K562 (cell line): Measurements from ENCODE around the gene DPM1. TPM values are rescaled to one million over a fixed set of nuclear protein-coding genes. Genes with fewer than 3 reads are reported as not detected.

ENCODE experiments used
- CBFA2T3 ChIP-seq: fragments of 450-650 bp; IDR thresholded peaks from 2 replicates; pipeline ENCODE4 v1.6.1; 2017
- ERF ChIP-seq: fragments of 450-650 bp; formaldehyde crosslinking; IDR thresholded peaks from 2 replicates; pipeline ENCODE4 v1.4.0; 2020; ENCODE audit warnings: mild to moderate bottlenecking, mixed read lengths
- GABPA ChIP-seq: fragments of 200-800 bp; sonication (Bioruptor generic); conservative IDR thresholded peaks from 2 replicates; pipeline ENCODE4 v1.6.1; 2016; ENCODE audit warnings: low read depth, missing genetic modification characterization, missing compliant biosample characterization
- MCM2 ChIP-seq: fragments of 450-650 bp; IDR thresholded peaks from 2 replicates; pipeline ENCODE4 v1.6.1; 2017; ENCODE audit warnings: low read depth, mild to moderate bottlenecking
- NCOR1 ChIP-seq: fragments of 450-650 bp; IDR thresholded peaks from 2 replicates; pipeline ENCODE4 v1.6.1; 2016; ENCODE audit warnings: mild to moderate bottlenecking, moderate library complexity
- NR2F6 ChIP-seq: fragments of 450-650 bp; formaldehyde crosslinking; IDR thresholded peaks from 2 replicates; pipeline ENCODE4 v1.4.0; 2020; ENCODE audit warnings: mild to moderate bottlenecking
- TCFL5 ChIP-seq: fragments of 250-450 bp; sonication (Bioruptor Pico); conservative IDR thresholded peaks from 2 replicates; pipeline ENCODE4 v1.6.1; 2021; ENCODE audit warnings: mild to moderate bottlenecking, moderate library complexity, matching md5 sums
- ZKSCAN8 ChIP-seq: fragments of 200-800 bp; sonication (Bioruptor generic); IDR thresholded peaks from 2 replicates; pipeline ENCODE4 v1.6.1; 2016; ENCODE audit warnings: missing genetic modification characterization, missing compliant biosample characterization
- polyA plus RNA-seq, 8 experiments: library from polyadenylated mRNA; depleted of rRNA in 4 of 8; stranded (reverse) in 5 of 8; unstranded in 3 of 8; fragments of >200 nt; fragmentation: Nextera tagmentation in 2 of 8; fragmentation: Illumina TruSeq in 1 of 8; extraction: Ambion mirVana in 2 of 8; extraction: Trizol in 1 of 8; gene quantifications; 2 replicates each; pipeline versions ENCODE4 v1.2.1 to v1.2.3, GENCODE V29; 2011 to 2014; ENCODE audit warnings: inconsistent platforms in 1 of 8, missing spikeins in 1 of 8
- total RNA-seq, 7 experiments: library from RNA; depleted of rRNA in 6 of 7; stranded (reverse); fragments of >200 nt in 6 of 7; fragmentation: Illumina TruSeq in 2 of 7; extraction: Trizol in 2 of 7; gene quantifications; 2 replicates each; pipeline versions ENCODE4 v1.2.1 to v1.2.3, GENCODE V29; 2011 to 2021; ENCODE audit warnings: low replicate concordance in 1 of 7
- TF ChIP-seq, protein P1 (sequence below): fragments of 250-450 bp; sonication (Bioruptor Pico); IDR thresholded peaks from 2 replicates; pipeline ENCODE4 v1.4.0; 2020
- TF ChIP-seq, protein P2 (sequence below): sonication (generic); formaldehyde crosslinking; IDR thresholded peaks from 2 replicates; pipeline ENCODE4 v1.8.1; 2023; ENCODE audit warnings: mild to moderate bottlenecking, missing genetic modification reagents
- TF ChIP-seq, protein P3 (sequence below): fragments of 450-650 bp; IDR thresholded peaks from 2 replicates; pipeline ENCODE4 v1.6.1; 2016; ENCODE audit warnings: low read depth, mild to moderate bottlenecking, moderate library complexity
- TF ChIP-seq, protein P4 (sequence below): sonication (generic); formaldehyde crosslinking; IDR thresholded peaks from 2 replicates; pipeline ENCODE4 v1.8.0; 2023; ENCODE audit warnings: missing genetic modification reagents, mild to moderate bottlenecking, borderline replicate concordance

The DPM1 gene
- total and polyA plus RNA-seq, 9 of the 15 experiments (the other 6 are each of a cell fraction or from before 2014, with no cell fraction given): 75.2 to 190 (median 153) TPM

DNA sequence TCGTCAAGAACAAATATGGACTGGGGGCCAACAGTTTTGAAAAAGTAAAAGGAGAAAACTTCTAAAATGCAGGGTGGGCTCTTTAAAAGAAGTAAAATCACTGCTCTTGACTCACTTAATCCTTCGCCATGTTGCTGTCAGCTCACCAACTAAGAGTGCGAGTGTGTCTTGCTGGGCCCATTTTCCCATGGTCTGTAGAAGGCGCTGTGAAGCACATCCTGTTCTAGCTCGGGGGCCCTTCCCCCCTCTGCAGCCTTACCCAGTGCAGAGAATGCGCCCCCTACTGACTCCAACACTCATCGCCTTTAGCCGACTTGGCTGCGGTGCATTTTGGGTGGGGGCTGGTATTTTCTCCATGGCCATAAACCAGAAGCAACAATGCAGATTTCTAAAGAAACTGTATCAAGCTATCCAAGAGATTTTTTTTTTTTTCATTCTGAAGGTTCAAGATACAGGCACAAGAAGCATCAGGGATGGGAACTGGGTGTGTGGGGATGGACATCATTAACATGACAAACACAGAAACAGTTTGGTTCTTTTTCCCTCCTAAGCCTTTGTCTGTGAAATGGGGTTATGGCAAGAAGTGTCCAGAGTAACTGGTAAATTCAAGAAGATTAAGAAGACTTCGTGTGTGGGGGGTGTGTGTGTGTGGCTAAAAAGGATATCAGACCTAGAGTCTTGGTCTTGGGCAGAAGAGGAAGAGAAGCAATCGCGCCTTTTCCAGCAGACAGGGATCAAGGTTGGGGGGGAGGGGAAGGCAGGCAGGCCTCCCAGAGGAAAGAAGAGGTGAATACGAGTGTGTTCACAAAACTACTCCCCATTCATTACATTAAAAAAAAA is 28.8 kb downstream of the DPM1 start (continued):
- TF ChIP-seq, protein P1, sequence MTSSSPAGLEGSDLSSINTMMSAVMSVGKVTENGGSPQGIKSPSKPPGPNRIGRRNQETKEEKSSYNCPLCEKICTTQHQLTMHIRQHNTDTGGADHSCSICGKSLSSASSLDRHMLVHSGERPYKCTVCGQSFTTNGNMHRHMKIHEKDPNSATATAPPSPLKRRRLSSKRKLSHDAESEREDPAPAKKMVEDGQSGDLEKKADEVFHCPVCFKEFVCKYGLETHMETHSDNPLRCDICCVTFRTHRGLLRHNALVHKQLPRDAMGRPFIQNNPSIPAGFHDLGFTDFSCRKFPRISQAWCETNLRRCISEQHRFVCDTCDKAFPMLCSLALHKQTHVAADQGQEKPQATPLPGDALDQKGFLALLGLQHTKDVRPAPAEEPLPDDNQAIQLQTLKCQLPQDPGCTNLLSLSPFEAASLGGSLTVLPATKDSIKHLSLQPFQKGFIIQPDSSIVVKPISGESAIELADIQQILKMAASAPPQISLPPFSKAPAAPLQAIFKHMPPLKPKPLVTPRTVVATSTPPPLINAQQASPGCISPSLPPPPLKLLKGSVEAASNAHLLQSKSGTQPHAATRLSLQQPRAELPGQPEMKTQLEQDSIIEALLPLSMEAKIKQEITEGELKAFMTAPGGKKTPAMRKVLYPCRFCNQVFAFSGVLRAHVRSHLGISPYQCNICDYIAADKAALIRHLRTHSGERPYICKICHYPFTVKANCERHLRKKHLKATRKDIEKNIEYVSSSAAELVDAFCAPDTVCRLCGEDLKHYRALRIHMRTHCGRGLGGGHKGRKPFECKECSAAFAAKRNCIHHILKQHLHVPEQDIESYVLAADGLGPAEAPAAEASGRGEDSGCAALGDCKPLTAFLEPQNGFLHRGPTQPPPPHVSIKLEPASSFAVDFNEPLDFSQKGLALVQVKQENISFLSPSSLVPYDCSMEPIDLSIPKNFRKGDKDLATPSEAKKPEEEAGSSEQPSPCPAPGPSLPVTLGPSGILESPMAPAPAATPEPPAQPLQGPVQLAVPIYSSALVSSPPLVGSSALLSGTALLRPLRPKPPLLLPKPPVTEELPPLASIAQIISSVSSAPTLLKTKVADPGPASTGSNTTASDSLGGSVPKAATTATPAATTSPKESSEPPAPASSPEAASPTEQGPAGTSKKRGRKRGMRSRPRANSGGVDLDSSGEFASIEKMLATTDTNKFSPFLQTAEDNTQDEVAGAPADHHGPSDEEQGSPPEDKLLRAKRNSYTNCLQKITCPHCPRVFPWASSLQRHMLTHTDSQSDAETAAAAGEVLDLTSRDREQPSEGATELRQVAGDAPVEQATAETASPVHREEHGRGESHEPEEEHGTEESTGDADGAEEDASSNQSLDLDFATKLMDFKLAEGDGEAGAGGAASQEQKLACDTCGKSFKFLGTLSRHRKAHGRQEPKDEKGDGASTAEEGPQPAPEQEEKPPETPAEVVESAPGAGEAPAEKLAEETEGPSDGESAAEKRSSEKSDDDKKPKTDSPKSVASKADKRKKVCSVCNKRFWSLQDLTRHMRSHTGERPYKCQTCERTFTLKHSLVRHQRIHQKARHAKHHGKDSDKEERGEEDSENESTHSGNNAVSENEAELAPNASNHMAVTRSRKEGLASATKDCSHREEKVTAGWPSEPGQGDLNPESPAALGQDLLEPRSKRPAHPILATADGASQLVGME: peak; percentile 37; the same call in 1 of the 2 replicates
- TF ChIP-seq NCOR1: peak; percentile 68
- TF ChIP-seq, protein P2, sequence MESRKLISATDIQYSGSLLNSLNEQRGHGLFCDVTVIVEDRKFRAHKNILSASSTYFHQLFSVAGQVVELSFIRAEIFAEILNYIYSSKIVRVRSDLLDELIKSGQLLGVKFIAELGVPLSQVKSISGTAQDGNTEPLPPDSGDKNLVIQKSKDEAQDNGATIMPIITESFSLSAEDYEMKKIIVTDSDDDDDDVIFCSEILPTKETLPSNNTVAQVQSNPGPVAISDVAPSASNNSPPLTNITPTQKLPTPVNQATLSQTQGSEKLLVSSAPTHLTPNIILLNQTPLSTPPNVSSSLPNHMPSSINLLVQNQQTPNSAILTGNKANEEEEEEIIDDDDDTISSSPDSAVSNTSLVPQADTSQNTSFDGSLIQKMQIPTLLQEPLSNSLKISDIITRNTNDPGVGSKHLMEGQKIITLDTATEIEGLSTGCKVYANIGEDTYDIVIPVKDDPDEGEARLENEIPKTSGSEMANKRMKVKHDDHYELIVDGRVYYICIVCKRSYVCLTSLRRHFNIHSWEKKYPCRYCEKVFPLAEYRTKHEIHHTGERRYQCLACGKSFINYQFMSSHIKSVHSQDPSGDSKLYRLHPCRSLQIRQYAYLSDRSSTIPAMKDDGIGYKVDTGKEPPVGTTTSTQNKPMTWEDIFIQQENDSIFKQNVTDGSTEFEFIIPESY (CRISPR knock-in tag): peak; percentile 76
- TF ChIP-seq, protein P3, sequence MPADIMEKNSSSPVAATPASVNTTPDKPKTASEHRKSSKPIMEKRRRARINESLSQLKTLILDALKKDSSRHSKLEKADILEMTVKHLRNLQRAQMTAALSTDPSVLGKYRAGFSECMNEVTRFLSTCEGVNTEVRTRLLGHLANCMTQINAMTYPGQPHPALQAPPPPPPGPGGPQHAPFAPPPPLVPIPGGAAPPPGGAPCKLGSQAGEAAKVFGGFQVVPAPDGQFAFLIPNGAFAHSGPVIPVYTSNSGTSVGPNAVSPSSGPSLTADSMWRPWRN: no peak
- no peak for TF ChIP-seq TCFL5 (CRISPR knock-in tag)
- TF ChIP-seq MCM2: no peak
- no peak for TF ChIP-seq NR2F6
- TF ChIP-seq GABPA (tag): peak; percentile 68
- TF ChIP-seq ERF: 0 out of 2 replicates have a peak, but pooled peaks have one; percentile 54
- TF ChIP-seq ZKSCAN8 (CRISPR knock-in tag): no peak
- TF ChIP-seq CBFA2T3: no peak; the same call in 1 of the 2 replicates
- TF ChIP-seq, protein P4, sequence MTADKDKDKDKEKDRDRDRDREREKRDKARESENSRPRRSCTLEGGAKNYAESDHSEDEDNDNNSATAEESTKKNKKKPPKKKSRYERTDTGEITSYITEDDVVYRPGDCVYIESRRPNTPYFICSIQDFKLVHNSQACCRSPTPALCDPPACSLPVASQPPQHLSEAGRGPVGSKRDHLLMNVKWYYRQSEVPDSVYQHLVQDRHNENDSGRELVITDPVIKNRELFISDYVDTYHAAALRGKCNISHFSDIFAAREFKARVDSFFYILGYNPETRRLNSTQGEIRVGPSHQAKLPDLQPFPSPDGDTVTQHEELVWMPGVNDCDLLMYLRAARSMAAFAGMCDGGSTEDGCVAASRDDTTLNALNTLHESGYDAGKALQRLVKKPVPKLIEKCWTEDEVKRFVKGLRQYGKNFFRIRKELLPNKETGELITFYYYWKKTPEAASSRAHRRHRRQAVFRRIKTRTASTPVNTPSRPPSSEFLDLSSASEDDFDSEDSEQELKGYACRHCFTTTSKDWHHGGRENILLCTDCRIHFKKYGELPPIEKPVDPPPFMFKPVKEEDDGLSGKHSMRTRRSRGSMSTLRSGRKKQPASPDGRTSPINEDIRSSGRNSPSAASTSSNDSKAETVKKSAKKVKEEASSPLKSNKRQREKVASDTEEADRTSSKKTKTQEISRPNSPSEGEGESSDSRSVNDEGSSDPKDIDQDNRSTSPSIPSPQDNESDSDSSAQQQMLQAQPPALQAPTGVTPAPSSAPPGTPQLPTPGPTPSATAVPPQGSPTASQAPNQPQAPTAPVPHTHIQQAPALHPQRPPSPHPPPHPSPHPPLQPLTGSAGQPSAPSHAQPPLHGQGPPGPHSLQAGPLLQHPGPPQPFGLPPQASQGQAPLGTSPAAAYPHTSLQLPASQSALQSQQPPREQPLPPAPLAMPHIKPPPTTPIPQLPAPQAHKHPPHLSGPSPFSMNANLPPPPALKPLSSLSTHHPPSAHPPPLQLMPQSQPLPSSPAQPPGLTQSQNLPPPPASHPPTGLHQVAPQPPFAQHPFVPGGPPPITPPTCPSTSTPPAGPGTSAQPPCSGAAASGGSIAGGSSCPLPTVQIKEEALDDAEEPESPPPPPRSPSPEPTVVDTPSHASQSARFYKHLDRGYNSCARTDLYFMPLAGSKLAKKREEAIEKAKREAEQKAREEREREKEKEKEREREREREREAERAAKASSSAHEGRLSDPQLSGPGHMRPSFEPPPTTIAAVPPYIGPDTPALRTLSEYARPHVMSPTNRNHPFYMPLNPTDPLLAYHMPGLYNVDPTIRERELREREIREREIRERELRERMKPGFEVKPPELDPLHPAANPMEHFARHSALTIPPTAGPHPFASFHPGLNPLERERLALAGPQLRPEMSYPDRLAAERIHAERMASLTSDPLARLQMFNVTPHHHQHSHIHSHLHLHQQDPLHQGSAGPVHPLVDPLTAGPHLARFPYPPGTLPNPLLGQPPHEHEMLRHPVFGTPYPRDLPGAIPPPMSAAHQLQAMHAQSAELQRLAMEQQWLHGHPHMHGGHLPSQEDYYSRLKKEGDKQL (CRISPR knock-in tag): no peak
